Uterus (tissue), 4 donors: ENCODE data around the gene SAMD1. TPM values are rescaled to one million over a fixed set of nuclear protein-coding genes. Genes with fewer than 3 reads are reported as not detected.

Experiments used
- DNase-seq, 2 donors: peaks; one replicate each; pipeline ENCODE4 v3.0.0-alpha.2; 2019 to 2020
- H3K27ac ChIP-seq, 2 donors: fragments of 200-600 bp; sonication (generic); 1 replicate in 1 of 2; 2 replicates in 1 of 2; pipeline ENCODE4 v1.5.1; 2016 to 2018
- H3K27me3 ChIP-seq, 2 donors: fragments of 200-600 bp; sonication (generic); one replicate each; pipeline ENCODE4 v1.5.1; 2018 to 2019; ENCODE audit warnings: control low read depth in 1 of 2
- H3K36me3 ChIP-seq, 2 donors: fragments of 200-600 bp; sonication (generic); one replicate each; pipeline ENCODE4 v1.5.1; 2019; ENCODE audit warnings: control low read depth in 1 of 2
- H3K4me1 ChIP-seq, 2 donors: fragments of 200-600 bp; sonication (generic); one replicate each; pipeline ENCODE4 v1.5.1; 2018 to 2019; ENCODE audit warnings: control low read depth in 1 of 2
- H3K4me3 ChIP-seq, 2 donors: fragments of 200-600 bp; sonication (generic); 1 replicate in 1 of 2; 2 replicates in 1 of 2; pipeline ENCODE4 v1.5.1; 2018 to 2019; ENCODE audit warnings: mild to moderate bottlenecking in 1 of 2
- H3K9me3 ChIP-seq, 2 donors: fragments of 200-600 bp; sonication (generic); one replicate each; pipeline ENCODE4 v1.5.1; 2019; ENCODE audit warnings: control low read depth in 1 of 2
- POLR2A ChIP-seq, 2 donors: fragments of 450-650 bp; IDR thresholded peaks; one replicate each; pipeline ENCODE4 v1.6.1; 2016; ENCODE audit warnings: antibody characterized with exemption in 2 of 2, mild to moderate bottlenecking in 1 of 2, moderate library complexity in 1 of 2
- intact Hi-C: fragments of 100-400 bp; cut with DNase I; formaldehyde crosslinking; loops from one replicate; pipeline ENCODE4 v1.15.1; 2023; ENCODE audit warnings: low total_unique reads
- total RNA-seq, 4 donors: library from RNA; depleted of rRNA in 3 of 4; stranded (reverse); fragments of >200 nt in 3 of 4; gene quantifications; one replicate each; pipeline versions ENCODE4 v1.1.0 to v1.2.4, GENCODE V29; 2014 to 2023
- TF ChIP-seq, protein P1 (sequence below), 4 experiments: fragments of 200-600 bp in 2 of 4; fragments of 450-650 bp in 2 of 4; sonication (generic) in 2 of 4; IDR thresholded peaks; one replicate each; pipeline ENCODE4 v1.5.1; 2016 to 2019; ENCODE audit warnings: antibody characterized with exemption in 4 of 4, mild to moderate bottlenecking in 2 of 4, moderate library complexity in 1 of 4
- donor health status: DM: yes; HTN: yes; CAD: no.

Gene SAMD1
- total RNA-seq, 4 donors from 2014 or later = 6.9 to 57.8 (median 24.1) TPM

GRCh38 chr19:14089662-14090508, 666 bp downstream of the SAMD1 start:
- Histone ChIP-seq H3K4me3 (peak overlapping the region; percentile 50 to 81), H3K27me3 (no peaks in the 10 kb centered on the region), H3K36me3 (no peaks in the 10 kb centered on the region), H3K4me1 (no peaks in the 10 kb centered on the region), H3K9me3 (peaks cover 0 to 3% of the 10 kb centered on the region in 2 donors), H3K27ac (peak overlapping the region; percentile 90 to 91)
- no peak for TF ChIP-seq POLR2A (IDR thresholded peaks at IDR 0.05)
- TF ChIP-seq, protein P1, sequence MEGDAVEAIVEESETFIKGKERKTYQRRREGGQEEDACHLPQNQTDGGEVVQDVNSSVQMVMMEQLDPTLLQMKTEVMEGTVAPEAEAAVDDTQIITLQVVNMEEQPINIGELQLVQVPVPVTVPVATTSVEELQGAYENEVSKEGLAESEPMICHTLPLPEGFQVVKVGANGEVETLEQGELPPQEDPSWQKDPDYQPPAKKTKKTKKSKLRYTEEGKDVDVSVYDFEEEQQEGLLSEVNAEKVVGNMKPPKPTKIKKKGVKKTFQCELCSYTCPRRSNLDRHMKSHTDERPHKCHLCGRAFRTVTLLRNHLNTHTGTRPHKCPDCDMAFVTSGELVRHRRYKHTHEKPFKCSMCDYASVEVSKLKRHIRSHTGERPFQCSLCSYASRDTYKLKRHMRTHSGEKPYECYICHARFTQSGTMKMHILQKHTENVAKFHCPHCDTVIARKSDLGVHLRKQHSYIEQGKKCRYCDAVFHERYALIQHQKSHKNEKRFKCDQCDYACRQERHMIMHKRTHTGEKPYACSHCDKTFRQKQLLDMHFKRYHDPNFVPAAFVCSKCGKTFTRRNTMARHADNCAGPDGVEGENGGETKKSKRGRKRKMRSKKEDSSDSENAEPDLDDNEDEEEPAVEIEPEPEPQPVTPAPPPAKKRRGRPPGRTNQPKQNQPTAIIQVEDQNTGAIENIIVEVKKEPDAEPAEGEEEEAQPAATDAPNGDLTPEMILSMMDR (IDR thresholded peaks at IDR 0.05) = peak in 2 of 4 experiments; percentile 36 to 38
- DNase-seq = peak in 1 of 2 donors; percentile 53
- intact Hi-C loops = no loop called here

DNA sequence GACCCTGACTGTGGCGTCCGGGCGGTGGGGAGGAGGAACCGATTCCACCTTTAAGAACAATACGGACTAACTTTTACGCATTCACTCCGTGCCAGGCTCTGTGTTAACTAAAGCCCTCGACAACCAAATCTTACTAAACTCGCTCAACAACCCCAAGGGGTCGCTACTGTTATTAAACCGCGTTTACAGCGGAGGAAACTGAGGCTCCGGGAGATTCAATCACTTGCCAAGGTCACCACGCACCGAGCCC, 1.2 kb downstream of the SAMD1 start:
- intact Hi-C loops = no loop called here
- H3K4me3 ChIP-seq = peak overlapping the region; percentile 9 to 32
- H3K27me3 ChIP-seq = no peaks in the 10 kb centered on the region
- no peak for DNase-seq
- no peak for TF ChIP-seq POLR2A (IDR thresholded peaks at IDR 0.05)
- TF ChIP-seq, protein P1 (IDR thresholded peaks at IDR 0.05) = no peak
- no peaks in the 10 kb centered on the region for H3K4me1 ChIP-seq
- H3K9me3 ChIP-seq = peaks cover 0 to 3% of the 10 kb centered on the region in 2 donors
- peak overlapping the region in 1 of 2 donors; percentile 91 for H3K27ac ChIP-seq
- no peaks in the 10 kb centered on the region for H3K36me3 ChIP-seq

DNA sequence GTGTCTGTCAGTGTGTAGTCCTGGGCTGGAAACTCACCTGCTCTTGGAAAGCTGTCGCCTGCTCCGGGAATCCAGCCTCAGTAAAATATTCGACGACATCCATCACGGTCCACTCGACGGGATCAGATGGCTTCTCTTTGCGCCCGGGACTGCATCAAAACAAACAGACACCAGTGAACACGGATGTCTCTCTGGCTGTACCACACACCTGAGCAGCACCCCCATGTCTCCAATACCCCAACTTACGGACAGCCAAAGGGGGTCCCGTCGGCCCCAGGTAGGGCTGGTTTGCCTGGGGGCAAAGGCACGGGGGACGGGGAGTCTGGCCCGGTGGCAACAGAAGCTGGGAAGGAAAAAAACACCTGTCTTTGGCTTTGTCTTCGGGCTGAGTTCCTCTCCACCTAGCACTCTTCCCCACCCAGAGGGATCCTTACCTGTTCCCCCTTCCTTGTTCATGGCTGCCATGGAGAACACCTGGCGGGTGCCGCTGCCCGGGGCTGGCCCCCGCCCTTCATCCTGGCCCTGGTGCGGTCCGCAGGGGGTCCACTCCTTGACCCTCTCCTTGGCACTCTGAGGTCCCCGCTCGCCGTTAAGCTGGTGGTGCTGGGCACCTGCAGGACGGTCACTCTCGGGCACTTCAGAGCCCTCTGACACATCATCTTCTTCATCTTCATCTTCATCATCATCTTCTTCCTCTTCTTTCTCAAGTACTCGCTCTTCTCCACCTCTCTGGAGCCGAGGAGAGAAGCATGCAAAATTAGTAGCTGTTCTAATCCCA, 1.7 kb downstream of the SAMD1 start:
- TF ChIP-seq, protein P1 (IDR thresholded peaks at IDR 0.05) = no peak
- no peak for TF ChIP-seq POLR2A (IDR thresholded peaks at IDR 0.05)
- no peaks in the 10 kb centered on the region for H3K4me1 ChIP-seq
- intact Hi-C loops = no loop called here
- H3K27me3 ChIP-seq = no peaks in the 10 kb centered on the region
- H3K27ac ChIP-seq = no peak overlapping the region
- peak overlapping the region in 1 of 2 donors; percentile 32 for H3K4me3 ChIP-seq
- H3K36me3 ChIP-seq = no peaks in the 10 kb centered on the region
- no peak for DNase-seq
- peaks cover 0 to 3% of the 10 kb centered on the region in 2 donors for H3K9me3 ChIP-seq

DNA sequence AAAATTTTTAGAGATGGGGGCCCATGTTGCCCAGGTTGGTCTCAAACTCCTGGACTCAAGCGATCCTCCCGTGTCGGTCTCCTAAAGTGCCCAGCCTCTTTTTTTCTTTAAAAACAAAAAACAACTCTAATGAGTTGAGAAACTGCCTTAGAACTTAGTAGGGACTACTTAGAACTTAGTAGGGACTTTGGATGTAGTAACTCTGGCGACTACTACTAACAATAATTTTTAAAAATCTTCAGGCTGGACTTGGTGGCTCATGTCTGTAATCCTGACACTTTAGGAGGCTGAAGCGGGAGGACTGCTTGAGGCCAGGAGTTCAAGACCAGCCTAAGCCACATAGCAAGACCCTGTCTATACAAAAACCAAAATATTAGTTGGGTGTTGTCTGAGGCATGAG, 4.5 kb downstream of the SAMD1 start:
- no peak for TF ChIP-seq POLR2A (IDR thresholded peaks at IDR 0.05)
- TF ChIP-seq, protein P1 (IDR thresholded peaks at IDR 0.05) = no peak
- no peaks in the 10 kb centered on the region for H3K27me3 ChIP-seq

More for the DNA sequence above, 4.5 kb downstream of the SAMD1 start:
- DNase-seq = no peak
- Histone ChIP-seq H3K27ac (no peak overlapping the region), H3K36me3 (no peaks in the 10 kb centered on the region), H3K9me3 (no peaks in the 10 kb centered on the region), H3K4me3 (no peak overlapping the region), H3K4me1 (no peaks in the 10 kb centered on the region)
- intact Hi-C loops = no loop called here
